Thyroid gland (tissue), 4 donors: Measurements from ENCODE around the gene OTP. TPM values are rescaled to one million over a fixed set of nuclear protein-coding genes. Genes with fewer than 3 reads are reported as not detected.

Experiments
- DNase-seq, 2 donors: peaks; one replicate each; pipeline ENCODE4 v3.0.0-alpha.2; 2019
- H3K27ac ChIP-seq, 3 donors: fragments of 200-600 bp; sonication (generic); 1 replicate in 2 of 3; 2 replicates in 1 of 3; pipeline ENCODE4 v1.5.1; 2016 to 2019; ENCODE audit warnings: mild to moderate bottlenecking in 1 of 3, moderate library complexity in 1 of 3
- H3K27me3 ChIP-seq: fragments of 200-600 bp; sonication (generic); one replicate; pipeline ENCODE4 v1.5.1; 2019
- H3K36me3 ChIP-seq, 2 donors: fragments of 200-600 bp; sonication (generic); one replicate each; pipeline ENCODE4 v1.5.1; 2016 to 2019
- H3K4me1 ChIP-seq, 2 donors: fragments of 200-600 bp; sonication (generic); one replicate each; pipeline ENCODE4 v1.5.1; 2017 to 2019
- H3K4me3 ChIP-seq, 3 donors: fragments of 200-600 bp; sonication (generic); replicated peaks in 1 of 3; 1 replicate in 2 of 3; 2 replicates in 1 of 3; pipeline ENCODE4 v1.5.1; 2016; ENCODE audit warnings: mild to moderate bottlenecking in 1 of 3
- H3K9me3 ChIP-seq: fragments of 200-600 bp; sonication (generic); one replicate; pipeline ENCODE4 v1.5.1; 2017
- CTCF ChIP-seq, 6 experiments: fragments of 200-600 bp in 3 of 6; fragments of 450-650 bp in 3 of 6; sonication (generic) in 3 of 6; IDR thresholded peaks; one replicate each; pipeline ENCODE4 v1.5.1; 2016 to 2019; ENCODE audit warnings: antibody characterized with exemption in 6 of 6, mild to moderate bottlenecking in 2 of 6, inconsistent platforms in 1 of 6, moderate library complexity in 1 of 6
- POLR2A ChIP-seq, 2 donors: fragments of 450-650 bp; IDR thresholded peaks; one replicate each; pipeline ENCODE4 v1.6.1; 2017; ENCODE audit warnings: antibody characterized with exemption in 2 of 2, mild to moderate bottlenecking in 2 of 2, moderate library complexity in 1 of 2
- WGBS, 2 donors: methylation state at CpG; one replicate each; pipeline ENCODE4 v1.1.5; 2017; 5-methylcytosine and 5-hydroxymethylcytosine counted together
- intact Hi-C: fragments of 100-400 bp; cut with DNase I; formaldehyde crosslinking; loops from one replicate; pipeline ENCODE4 v1.15.1; 2023
- total RNA-seq, 4 donors: library from RNA; depleted of rRNA; stranded (reverse); fragments of >200 nt; gene quantifications; one replicate each; pipeline ENCODE4 v1.2.3, GENCODE V29; 2016

The OTP gene
- total RNA-seq, 4 donors from 2014 or later: not detected

GRCh38 chr5:77649776-77650175 lies 11.3 kb upstream of the OTP start:
- no peaks in the 10 kb centered on the region for H3K36me3 ChIP-seq
- H3K9me3 ChIP-seq: no peaks in the 10 kb centered on the region
- intact Hi-C loops: no loop called here
- peaks cover 0 to 6% of the 10 kb centered on the region in 2 donors for H3K4me1 ChIP-seq
- TF ChIP-seq POLR2A (IDR thresholded peaks at IDR 0.05) (no peak), CTCF (IDR thresholded peaks at IDR 0.05) (no peak)
- H3K27ac ChIP-seq: no peak overlapping the region
- H3K4me3 ChIP-seq: no peak overlapping the region
- WGBS, 2 donors: 95 to 98% methylated on average over 2 of the region's 2 CpGs
- H3K27me3 ChIP-seq: peaks cover 7% of the 10 kb centered on the region
- no peak for DNase-seq

GRCh38 chr5:77645995-77646639 lies 7.6 kb upstream of the OTP start:
- Histone ChIP-seq H3K27ac (no peak overlapping the region), H3K36me3 (no peaks in the 10 kb centered on the region), H3K4me1 (peaks cover 0 to 17% of the 10 kb centered on the region in 2 donors), H3K4me3 (no peak overlapping the region), H3K27me3 (peaks cover 43% of the 10 kb centered on the region), H3K9me3 (no peaks in the 10 kb centered on the region)
- TF ChIP-seq POLR2A (IDR thresholded peaks at IDR 0.05): no peak
- TF ChIP-seq CTCF (IDR thresholded peaks at IDR 0.05): no peak
- 41 to 46% methylated on average over 11 of the region's 11 CpGs for WGBS, 2 donors
- no peak for DNase-seq
- intact Hi-C loops: no loop called here

GRCh38 chr5:77645158-77645994 lies 6.9 kb upstream of the OTP start:
- TF ChIP-seq CTCF (IDR thresholded peaks at IDR 0.05) (peak in 3 of 6 experiments; percentile 52 to 68 (median 53)), POLR2A (IDR thresholded peaks at IDR 0.05) (no peak)
- Histone ChIP-seq H3K36me3 (no peaks in the 10 kb centered on the region), H3K4me1 (peaks cover 0 to 17% of the 10 kb centered on the region in 2 donors), H3K4me3 (no peak overlapping the region), H3K27ac (no peak overlapping the region), H3K9me3 (no peaks in the 10 kb centered on the region), H3K27me3 (peaks cover 51% of the 10 kb centered on the region)
- intact Hi-C loops: no loop called here
- peak; percentile 40 to 42 for DNase-seq
- 3% methylated on average over 43 to 48 of the region's 80 CpGs for WGBS, 2 donors

- no peak overlapping the region for H3K4me3 ChIP-seq
- peaks cover 59% of the 10 kb centered on the region for H3K27me3 ChIP-seq
- peaks cover 0 to 17% of the 10 kb centered on the region in 2 donors for H3K4me1 ChIP-seq
- 10 to 11% methylated on average over 33 of the region's 33 CpGs for WGBS, 2 donors
- TF ChIP-seq POLR2A (IDR thresholded peaks at IDR 0.05) (no peak), CTCF (IDR thresholded peaks at IDR 0.05) (no peak)
- intact Hi-C loops: no loop called here
- H3K27ac ChIP-seq: no peak overlapping the region
- H3K9me3 ChIP-seq: no peaks in the 10 kb centered on the region
- no peaks in the 10 kb centered on the region for H3K36me3 ChIP-seq
- DNase-seq: no peak
These were observed 6.1 kb upstream of the OTP start for GRCh38 chr5:77644371-77645157.
